Endothelial cell of umbilical vein (primary cell): Measurements from ENCODE around the gene PAK4. TPM values are rescaled to one million over a fixed set of nuclear protein-coding genes. Genes with fewer than 3 reads are reported as not detected.

ENCODE experiments used
- BruUV-seq: library from RNA; stranded (reverse); fragments of 400-500 nt; replicated peaks from 2 replicates; lab custom pipeline; 2021; lab: Mats Ljungman, UMichigan
- CTCF ChIA-PET: fragments of 300-600, 350-600 bp; sonication (Branson Sonifier 250); formaldehyde crosslinking; loops from one replicate; lab custom pipeline; 2021; ENCODE audit warnings: antibody characterized with exemption, inconsistent platforms; lab: Charles Lee
- POLR2A ChIA-PET: fragments of 300-600, 350-600 bp; sonication (Branson Sonifier 250); formaldehyde crosslinking; loops from one replicate; lab custom pipeline; 2021; ENCODE audit warnings: antibody characterized with exemption, inconsistent platforms; lab: Charles Lee
- DNase-seq: peaks from one replicate; pipeline ENCODE4 v3.0.0-alpha.2; 2011; ENCODE audit warnings: low read depth, low spot score
- FAIRE-seq: peaks from 2 replicates; lab custom pipeline; 2011; peaks lifted over from hg19 to GRCh38; lab: Jason Lieb, UNC
- H2AFZ ChIP-seq: 2 replicates; pipeline ENCODE4 v1.6.0; 2012; ENCODE audit warnings: low read depth, low read length, control low read depth, inconsistent platforms
- H3K27ac ChIP-seq: 2 replicates; pipeline ENCODE4 v1.5.1; 2011; ENCODE audit warnings: low read depth, mild to moderate bottlenecking, control low read depth, low read length, moderate library complexity; ENCODE audit not compliant: insufficient read depth
- H3K27me3 ChIP-seq, 2 experiments: 2 replicates each; pipeline versions ENCODE4 v1.6.0 to v1.6.1; 2011; ENCODE audit warnings: low read length in 2 of 2, mixed read lengths in 1 of 2; ENCODE audit not compliant: control insufficient read depth in 2 of 2, insufficient read depth in 2 of 2
- H3K36me3 ChIP-seq, 2 experiments: 2 replicates in 1 of 2; 3 replicates in 1 of 2; pipeline ENCODE4 v1.5.1; 2011; ENCODE audit warnings: low read length in 2 of 2, mild to moderate bottlenecking in 1 of 2, moderate library complexity in 1 of 2; ENCODE audit not compliant: control insufficient read depth in 2 of 2, insufficient read depth in 2 of 2; ENCODE audit errors: extremely low read depth in 1 of 2
- H3K4me1 ChIP-seq: 3 replicates; pipeline ENCODE4 v1.5.1; 2011; ENCODE audit warnings: mild to moderate bottlenecking, low read length; ENCODE audit not compliant: control insufficient read depth, insufficient read depth; ENCODE audit errors: extremely low read depth
- H3K4me2 ChIP-seq: 2 replicates; pipeline ENCODE4 v1.6.1; 2011; ENCODE audit warnings: low read length, control low read depth, mixed read lengths; ENCODE audit not compliant: insufficient read depth
- H3K4me3 ChIP-seq, 3 experiments: fragments of 200-600 bp in 1 of 3; sonication (generic), shearing (Covaris generic) in 1 of 3; replicated peaks in 1 of 3; 2 replicates each; pipeline ENCODE4 v1.5.1; 2011 to 2016; ENCODE audit warnings: control low read depth in 3 of 3, low read length in 3 of 3, mild to moderate bottlenecking in 2 of 3, inconsistent platforms in 1 of 3, low read depth in 1 of 3, moderate library complexity in 1 of 3; ENCODE audit not compliant: insufficient read depth in 1 of 3
- H3K79me2 ChIP-seq: 2 replicates; pipeline ENCODE4 v1.6.0; 2012; ENCODE audit warnings: low read length, inconsistent platforms; ENCODE audit not compliant: control insufficient read depth, insufficient read depth
- H3K9ac ChIP-seq: replicated peaks from 2 replicates; pipeline ENCODE3; 2011; ENCODE audit warnings: low read length, control low read depth; ENCODE audit not compliant: insufficient read depth; ENCODE audit errors: extremely low read depth
- H3K9me1 ChIP-seq: replicated peaks from 3 replicates; pipeline ENCODE4 v1.6.0; 2011; ENCODE audit warnings: mild to moderate bottlenecking, low read length; ENCODE audit not compliant: control insufficient read depth, insufficient read depth; ENCODE audit errors: extremely low read depth
- H3K9me3 ChIP-seq: replicated peaks from 2 replicates; pipeline ENCODE4 v1.5.1; 2012; ENCODE audit warnings: low read length, inconsistent platforms; ENCODE audit not compliant: control insufficient read depth, insufficient read depth
- H4K20me1 ChIP-seq: replicated peaks from 2 replicates; pipeline ENCODE3; 2011; ENCODE audit warnings: mild to moderate bottlenecking, low read length; ENCODE audit not compliant: control insufficient read depth, insufficient read depth; ENCODE audit errors: extremely low read depth
- CTCF ChIP-seq, 2 donors: IDR thresholded peaks; 1 replicate in 1 of 2; 2 replicates in 1 of 2; pipeline ENCODE4 v1.5.1; 2011; ENCODE audit warnings: low read length in 2 of 2, mild to moderate bottlenecking in 2 of 2, moderate library complexity in 2 of 2, control low read depth in 1 of 2, inconsistent platforms in 1 of 2, low read depth in 1 of 2; ENCODE audit not compliant: insufficient read depth in 1 of 2; ENCODE audit errors: extremely low read depth in 1 of 2
- EZH2 ChIP-seq: IDR thresholded peaks from 2 replicates; pipeline ENCODE4 v1.6.1; 2012; ENCODE audit warnings: borderline replicate concordance, low read depth, mild to moderate bottlenecking, moderate library complexity, low read length, inconsistent platforms; ENCODE audit not compliant: severe bottlenecking
- FOS ChIP-seq: IDR thresholded peaks from 2 replicates; pipeline ENCODE4 v1.6.1; 2011; ENCODE audit warnings: mild to moderate bottlenecking, low read length, moderate library complexity, borderline replicate concordance; ENCODE audit not compliant: insufficient read depth
- GATA2 ChIP-seq: IDR thresholded peaks from 2 replicates; pipeline ENCODE4 v1.7.0; 2011; ENCODE audit warnings: low read depth, mild to moderate bottlenecking, moderate library complexity, mixed read lengths, low read length; ENCODE audit not compliant: insufficient read length, insufficient read depth
- JUN ChIP-seq: IDR thresholded peaks from 2 replicates; pipeline ENCODE4 v1.6.1; 2011; ENCODE audit warnings: borderline replicate concordance, low read depth; ENCODE audit not compliant: insufficient read length, insufficient read depth
- MAX ChIP-seq: IDR thresholded peaks from 2 replicates; pipeline ENCODE4 v1.6.1; 2011; ENCODE audit not compliant: insufficient read depth, insufficient read length
- MYC ChIP-seq: IDR thresholded peaks from one replicate; pipeline ENCODE4 v1.6.1; 2011; ENCODE audit warnings: mild to moderate bottlenecking, low read depth, low read length
- POLR2A ChIP-seq: IDR thresholded peaks from 2 replicates; pipeline ENCODE4 v1.6.1; 2012; ENCODE audit warnings: low read depth, mild to moderate bottlenecking, control low read depth, low read length
- POLR2AphosphoS5 ChIP-seq: IDR thresholded peaks from 2 replicates; pipeline ENCODE4 v1.6.1; 2012; ENCODE audit warnings: low read depth, mild to moderate bottlenecking, control low read depth, low read length, moderate library complexity; ENCODE audit not compliant: insufficient read depth
- dilution Hi-C: fragments of 300-500 bp; cut with MboI; formaldehyde crosslinking; loops from one replicate; pipeline ENCODE4 v1.15.0; 2019; ENCODE audit warnings: low sequenced_read_pairs; ENCODE audit not compliant: extremely low pct_ligation_motif_present
- intact Hi-C: fragments of 100-400 bp; cut with micrococcal nuclease; formaldehyde crosslinking; loops from one replicate; pipeline ENCODE4 v1.10.0; 2022
- polyA plus RNA-seq, 4 experiments: library from polyadenylated mRNA; depleted of rRNA in 3 of 4; stranded (reverse) in 3 of 4; unstranded in 1 of 4; fragments of >200 nt; gene quantifications; 2 replicates each; pipeline versions ENCODE4 v1.2.1 to v1.2.3, GENCODE V29; 2011 to 2012; ENCODE audit warnings: missing spikeins in 1 of 4
- total RNA-seq: library from RNA; stranded (reverse); gene quantifications from 2 replicates; pipeline ENCODE4 v1.2.3, GENCODE V29; 2021

PAK4 gene
- total and polyA plus RNA-seq, 2 donors (not counting 3 experiments of a cell fraction or from before 2014, with no cell fraction given): 39.8 to 55.4 TPM

- H4K20me1 ChIP-seq: no peaks in the 10 kb centered on the region
- H3K36me3 ChIP-seq: peaks cover 0 to 10% of the 10 kb centered on the region in 2 experiments
- CTCF ChIA-PET: interaction anchor here (1.6 kb wide), 1 partner anchor 17 kb away, joined by 4 read pairs; no protein-coding TSS in a partner anchor
- H3K9ac ChIP-seq: no peak overlapping the region
- DNase-seq (no peak), FAIRE-seq (no peak)
- dilution Hi-C loops: no loop called here
- H2AFZ ChIP-seq: no peak overlapping the region
- no peaks in the 10 kb centered on the region for H3K9me1 ChIP-seq
- no TSS peak for BruUV-seq
- no peak for TF ChIP-seq POLR2AphosphoS5
- TF ChIP-seq MYC: no peak
- no peak for TF ChIP-seq CTCF (IDR thresholded peaks at IDR 0.05; ENCODE audit: extremely low read depth in 1 of 2, insufficient read depth in 1 of 2, low read depth in 1 of 2, low read length in 2 of 2)
- no peak for TF ChIP-seq JUN
- TF ChIP-seq EZH2: no peak
- no peak for TF ChIP-seq POLR2A
- no peak for TF ChIP-seq GATA2
- TF ChIP-seq MAX: no peak
- TF ChIP-seq FOS: no peak
- POLR2A ChIA-PET: no interaction called here
- peaks cover 2% of the 10 kb centered on the region for H3K4me1 ChIP-seq
- no peak overlapping the region for H3K27ac ChIP-seq
- intact Hi-C loops: no loop called here
- no peak overlapping the region for H3K4me3 ChIP-seq
- no peaks in the 10 kb centered on the region for H3K27me3 ChIP-seq
- H3K79me2 ChIP-seq: peaks cover 12% of the 10 kb centered on the region
- H3K9me3 ChIP-seq: no peaks in the 10 kb centered on the region
- H3K4me2 ChIP-seq: no peak overlapping the region
Measured at GRCh38 chr19:39165857-39166256, 40.3 kb downstream of the PAK4 start.
